GM12878 (cell line): ENCODE data around the gene LENG1.

Source experiments
- BACH1 ChIP-seq: fragments of 450-650 bp; IDR thresholded peaks from 2 replicates; pipeline ENCODE4 v1.6.1; 2017; ENCODE audit warnings: mild to moderate bottlenecking, borderline replicate concordance
- CREB1 ChIP-seq: IDR thresholded peaks from 2 replicates; pipeline ENCODE4 v1.6.1; 2012; ENCODE audit warnings: low read depth, mild to moderate bottlenecking, inconsistent platforms
- EZH2 ChIP-seq: IDR thresholded peaks from 2 replicates; pipeline ENCODE4 v1.6.1; 2012; ENCODE audit warnings: low read depth, mild to moderate bottlenecking, control low read depth, inconsistent platforms, low read length, borderline replicate concordance; ENCODE audit not compliant: control insufficient read depth
- POLR2A ChIP-seq: IDR thresholded peaks from 2 replicates; pipeline ENCODE4 v1.6.1; 2011; ENCODE audit warnings: low read depth, mild to moderate bottlenecking, low read length
- SIN3A ChIP-seq: IDR thresholded peaks from 2 replicates; pipeline ENCODE4 v1.6.1; 2012; ENCODE audit warnings: low read depth, low read length, improper control_type of control experiment
- SP1 ChIP-seq: IDR thresholded peaks from one replicate; pipeline ENCODE4 v1.6.1; 2011; ENCODE audit warnings: low read depth, low read length
- TF ChIP-seq, protein P1 (sequence below), 3 experiments: IDR thresholded peaks in 2 of 3; conservative IDR thresholded peaks in 1 of 3; 2 replicates each; pipeline ENCODE4 v1.5.1; 2011; ENCODE audit warnings: low read depth in 3 of 3, low read length in 3 of 3, mild to moderate bottlenecking in 3 of 3, control low read depth in 2 of 3, moderate library complexity in 2 of 3, inconsistent platforms in 1 of 3, mixed read lengths in 1 of 3; ENCODE audit not compliant: control insufficient read depth in 2 of 3, insufficient read depth in 1 of 3; ENCODE audit errors: extremely low read depth in 1 of 3
- TF ChIP-seq, protein P2 (sequence below): IDR thresholded peaks from 2 replicates; pipeline ENCODE4 v1.6.1; 2012; ENCODE audit warnings: low read depth, low read length, improper control_type of control experiment
- TF ChIP-seq, protein P3 (sequence below): IDR thresholded peaks from 2 replicates; pipeline ENCODE4 v1.6.1; 2011; ENCODE audit warnings: low read depth, mild to moderate bottlenecking, low read length, moderate library complexity, borderline replicate concordance; ENCODE audit errors: extremely low read depth

DNA sequence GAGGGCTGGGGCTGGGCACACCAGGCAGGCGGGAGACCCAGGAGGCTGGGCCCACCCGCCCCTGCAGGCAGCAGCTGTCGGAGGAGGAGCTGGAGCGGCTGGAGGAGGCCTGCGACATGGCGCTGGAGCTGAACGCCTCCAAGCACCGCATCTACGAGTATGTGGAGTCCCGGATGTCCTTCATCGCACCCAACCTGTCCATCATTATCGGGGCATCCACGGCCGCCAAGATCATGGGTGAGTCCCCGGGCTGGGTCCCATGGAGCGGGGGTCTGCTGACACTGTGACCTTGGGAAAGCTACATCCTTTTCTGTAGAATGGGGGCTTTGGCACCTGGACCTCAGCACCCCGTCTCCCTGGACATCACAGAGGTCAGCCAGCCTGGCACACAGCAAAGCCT, 35.8 kb downstream of the LENG1 start:
- TF ChIP-seq, protein P1, sequence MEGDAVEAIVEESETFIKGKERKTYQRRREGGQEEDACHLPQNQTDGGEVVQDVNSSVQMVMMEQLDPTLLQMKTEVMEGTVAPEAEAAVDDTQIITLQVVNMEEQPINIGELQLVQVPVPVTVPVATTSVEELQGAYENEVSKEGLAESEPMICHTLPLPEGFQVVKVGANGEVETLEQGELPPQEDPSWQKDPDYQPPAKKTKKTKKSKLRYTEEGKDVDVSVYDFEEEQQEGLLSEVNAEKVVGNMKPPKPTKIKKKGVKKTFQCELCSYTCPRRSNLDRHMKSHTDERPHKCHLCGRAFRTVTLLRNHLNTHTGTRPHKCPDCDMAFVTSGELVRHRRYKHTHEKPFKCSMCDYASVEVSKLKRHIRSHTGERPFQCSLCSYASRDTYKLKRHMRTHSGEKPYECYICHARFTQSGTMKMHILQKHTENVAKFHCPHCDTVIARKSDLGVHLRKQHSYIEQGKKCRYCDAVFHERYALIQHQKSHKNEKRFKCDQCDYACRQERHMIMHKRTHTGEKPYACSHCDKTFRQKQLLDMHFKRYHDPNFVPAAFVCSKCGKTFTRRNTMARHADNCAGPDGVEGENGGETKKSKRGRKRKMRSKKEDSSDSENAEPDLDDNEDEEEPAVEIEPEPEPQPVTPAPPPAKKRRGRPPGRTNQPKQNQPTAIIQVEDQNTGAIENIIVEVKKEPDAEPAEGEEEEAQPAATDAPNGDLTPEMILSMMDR (IDR thresholded peaks at IDR 0.05 in 2 of 3, conservative IDR thresholded peaks at IDR 0.05 in 1 of 3; ENCODE audit: control insufficient read depth in 2 of 3, extremely low read depth in 1 of 3, insufficient read depth in 1 of 3, low read depth in 3 of 3, low read length in 3 of 3): no peak
- no peak for TF ChIP-seq POLR2A
- TF ChIP-seq, protein P2, sequence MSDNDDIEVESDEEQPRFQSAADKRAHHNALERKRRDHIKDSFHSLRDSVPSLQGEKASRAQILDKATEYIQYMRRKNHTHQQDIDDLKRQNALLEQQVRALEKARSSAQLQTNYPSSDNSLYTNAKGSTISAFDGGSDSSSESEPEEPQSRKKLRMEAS: no peak
- TF ChIP-seq SP1: no peak
- TF ChIP-seq CREB1: no peak
- TF ChIP-seq BACH1: no peak
- no peak for TF ChIP-seq EZH2
- TF ChIP-seq SIN3A: no peak
- TF ChIP-seq, protein P3, sequence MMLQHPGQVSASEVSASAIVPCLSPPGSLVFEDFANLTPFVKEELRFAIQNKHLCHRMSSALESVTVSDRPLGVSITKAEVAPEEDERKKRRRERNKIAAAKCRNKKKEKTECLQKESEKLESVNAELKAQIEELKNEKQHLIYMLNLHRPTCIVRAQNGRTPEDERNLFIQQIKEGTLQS: no peak
